Liver (tissue), 3 donors: ENCODE results near the gene LCA5.

Experiments
- CTCF ChIP-seq: fragments of 150-350 bp; IDR thresholded peaks from 2 replicates; pipeline ENCODE4 v1.5.1; 2017; ENCODE audit warnings: improper control_type of control experiment, low read depth, low read length; ENCODE audit not compliant: missing input control
- FOXA1 ChIP-seq: IDR thresholded peaks from 2 replicates; pipeline ENCODE4 v1.6.1; 2016; ENCODE audit warnings: antibody characterized with exemption
- FOXA2 ChIP-seq: IDR thresholded peaks from 2 replicates; pipeline ENCODE4 v1.6.1; 2016; ENCODE audit warnings: antibody characterized with exemption
- HNF4A ChIP-seq, 2 donors: conservative IDR thresholded peaks; 2 replicates each; pipeline ENCODE4 v1.6.1; 2016; ENCODE audit warnings: antibody characterized with exemption in 2 of 2, mild to moderate bottlenecking in 2 of 2
- JUND ChIP-seq, 2 donors: IDR thresholded peaks; 2 replicates each; pipeline ENCODE4 v1.6.1; 2016; ENCODE audit warnings: antibody characterized with exemption in 2 of 2
- MAX ChIP-seq: IDR thresholded peaks from 2 replicates; pipeline ENCODE4 v1.6.1; 2016; ENCODE audit warnings: antibody characterized with exemption
- NR2F2 ChIP-seq: IDR thresholded peaks from 2 replicates; pipeline ENCODE4 v1.6.1; 2016; ENCODE audit warnings: antibody characterized with exemption
- RAD21 ChIP-seq, 2 donors: IDR thresholded peaks; 2 replicates each; pipeline ENCODE4 v1.6.1; 2016; ENCODE audit warnings: antibody characterized with exemption in 2 of 2, mild to moderate bottlenecking in 2 of 2
- REST ChIP-seq: IDR thresholded peaks from 2 replicates; pipeline ENCODE4 v1.6.1; 2016; ENCODE audit warnings: antibody characterized with exemption, mild to moderate bottlenecking
- TAF1 ChIP-seq: conservative IDR thresholded peaks from 2 replicates; pipeline ENCODE4 v1.6.1; 2016; ENCODE audit warnings: antibody characterized with exemption, mild to moderate bottlenecking
- YY1 ChIP-seq: IDR thresholded peaks from 2 replicates; pipeline ENCODE4 v1.6.1; 2016; ENCODE audit warnings: antibody characterized with exemption, mild to moderate bottlenecking
- ZBTB33 ChIP-seq: IDR thresholded peaks from 2 replicates; pipeline ENCODE4 v1.6.1; 2016; ENCODE audit warnings: antibody characterized with exemption
- donor health status: healthy.
- donor health status: healthy.

GRCh38 chr6:79524065-79524464 lies 13.2 kb downstream of the LCA5 start:
- TF ChIP-seq FOXA1, result no peak
- TF ChIP-seq CTCF, result no peak
- TF ChIP-seq TAF1, result no peak
- no peak for TF ChIP-seq REST
- no peak for TF ChIP-seq MAX
- TF ChIP-seq ZBTB33, result no peak
- TF ChIP-seq RAD21 (IDR thresholded peaks at IDR 0.05), result no peak
- no peak for TF ChIP-seq NR2F2
- no peak for TF ChIP-seq FOXA2
- no peak for TF ChIP-seq JUND (IDR thresholded peaks at IDR 0.05)
- no peak for TF ChIP-seq HNF4A (conservative IDR thresholded peaks at IDR 0.05)
- TF ChIP-seq YY1, result no peak
